HEK293 (cell line): ENCODE measurements around the gene ZMYM3.
A peak's percentile ranks its signal among the peaks of the same experiment; 100 is the strongest.

Experiments used
- CTCF ChIA-PET: fragments of 350-600 bp; formaldehyde crosslinking; extraction: SDS; loops from one replicate; lab custom pipeline; 2021; ENCODE audit warnings: antibody characterized with exemption; lab: Yijun Ruan, JAX
- POLR2A ChIA-PET: fragments of 300-600 bp; formaldehyde crosslinking; extraction: SDS; loops from one replicate; lab custom pipeline; 2020; ENCODE audit warnings: antibody characterized with exemption, inconsistent platforms; lab: Yijun Ruan, JAX
- H3K27ac ChIP-seq: fragments of 200-500 bp; sonication (Bioruptor generic); 2 replicates; pipeline ENCODE4 v1.5.1; 2014; ENCODE audit warnings: low read depth, low read length, control low read depth, inconsistent platforms; ENCODE audit errors: extremely low read depth
- H3K36me3 ChIP-seq, 2 experiments: fragments of 200-500 bp in 1 of 2; sonication (Bioruptor generic) in 1 of 2; 1 replicate in 1 of 2; 2 replicates in 1 of 2; pipeline ENCODE4 v1.5.1; 2014 to 2017; ENCODE audit warnings: inconsistent platforms in 2 of 2, low read length in 2 of 2; ENCODE audit not compliant: control insufficient read depth in 2 of 2, insufficient read depth in 1 of 2
- H3K4me1 ChIP-seq: fragments of 200-500 bp; sonication (Bioruptor generic); 2 replicates; pipeline ENCODE4 v1.5.1; 2014; ENCODE audit warnings: mild to moderate bottlenecking, low read length, inconsistent platforms; ENCODE audit not compliant: control insufficient read depth, insufficient read depth
- H3K4me3 ChIP-seq: 2 replicates; pipeline ENCODE4 v1.5.1; 2011; ENCODE audit warnings: low read depth, mild to moderate bottlenecking, control low read depth, low read length, moderate library complexity
- H3K9me3 ChIP-seq: fragments of 200-500 bp; sonication (Bioruptor generic); 2 replicates; pipeline ENCODE4 v1.5.1; 2014; ENCODE audit warnings: low read depth, low read length, inconsistent platforms; ENCODE audit not compliant: control insufficient read depth, insufficient read depth
- GFI1B ChIP-seq: fragments of 450-650 bp; formaldehyde crosslinking; IDR thresholded peaks from 2 replicates; pipeline ENCODE4 v1.5.1; 2016; ENCODE audit warnings: missing biosample characterization, missing genetic modification characterization
- GLI2 ChIP-seq: fragments of 450-650 bp; formaldehyde crosslinking; IDR thresholded peaks from 2 replicates; pipeline ENCODE4; 2017; ENCODE audit warnings: missing biosample characterization, missing genetic modification characterization, low read depth, borderline replicate concordance
- HOXD13 ChIP-seq: sonication (generic); formaldehyde crosslinking; IDR thresholded peaks from 2 replicates; pipeline ENCODE4 v1.8.0; 2022; ENCODE audit warnings: missing genetic modification reagents, borderline replicate concordance
- SALL2 ChIP-seq: fragments of 450-650 bp; formaldehyde crosslinking; IDR thresholded peaks from 2 replicates; pipeline ENCODE4 v1.5.0; 2017; ENCODE audit warnings: missing biosample characterization, mild to moderate bottlenecking, missing genetic modification characterization, borderline replicate concordance
- SP2 ChIP-seq: fragments of 450-650 bp; formaldehyde crosslinking; IDR thresholded peaks from 2 replicates; pipeline ENCODE4 v1.5.1; 2016; ENCODE audit warnings: missing biosample characterization, missing genetic modification characterization
- ZNF112 ChIP-seq: fragments of 450-650 bp; formaldehyde crosslinking; IDR thresholded peaks from 2 replicates; pipeline ENCODE4 v1.5.0; 2017; ENCODE audit warnings: missing biosample characterization, missing genetic modification characterization
- ZNF157 ChIP-seq: fragments of 450-650 bp; formaldehyde crosslinking; IDR thresholded peaks from 2 replicates; pipeline ENCODE4 v1.5.1; 2016; ENCODE audit warnings: missing biosample characterization, missing genetic modification characterization
- ZNF239 ChIP-seq: fragments of 450-650 bp; formaldehyde crosslinking; IDR thresholded peaks from 2 replicates; pipeline ENCODE4 v1.5.1; 2016; ENCODE audit warnings: missing biosample characterization, missing genetic modification characterization
- ZNF274 ChIP-seq, 2 experiments: fragments of 200-500 bp in 1 of 2; fragments of 450-650 bp in 1 of 2; sonication (Bioruptor generic) in 1 of 2; formaldehyde crosslinking in 1 of 2; IDR thresholded peaks; 2 replicates each; pipeline versions ENCODE4 v1.5.1 to v1.6.1; 2014 to 2016; ENCODE audit warnings: borderline replicate concordance in 1 of 2, inconsistent platforms in 1 of 2, low read length in 1 of 2, missing biosample characterization in 1 of 2, missing genetic modification characterization in 1 of 2
- ZNF792 ChIP-seq: fragments of 450-650 bp; formaldehyde crosslinking; IDR thresholded peaks from 2 replicates; pipeline ENCODE4 v1.5.1; 2016; ENCODE audit warnings: missing biosample characterization, missing genetic modification characterization
- TF ChIP-seq, protein P1 (sequence below): fragments of 450-650 bp; formaldehyde crosslinking; IDR thresholded peaks from 2 replicates; pipeline ENCODE4 v1.5.1; 2016; ENCODE audit warnings: missing biosample characterization, missing genetic modification characterization, borderline replicate concordance
- TF ChIP-seq, protein P2 (sequence below): fragments of 450-650 bp; formaldehyde crosslinking; IDR thresholded peaks from 2 replicates; pipeline ENCODE4 v1.5.1; 2016; ENCODE audit warnings: missing biosample characterization, missing genetic modification characterization
- TF ChIP-seq, protein P3 (sequence below): fragments of 450-650 bp; IDR thresholded peaks from 2 replicates; pipeline ENCODE4 v1.5.1; 2018; ENCODE audit warnings: missing biosample characterization, mild to moderate bottlenecking, missing genetic modification characterization
- TF ChIP-seq, protein P4 (sequence below): fragments of 450-650 bp; formaldehyde crosslinking; IDR thresholded peaks from 2 replicates; pipeline ENCODE4 v1.5.1; 2016; ENCODE audit warnings: missing biosample characterization, missing genetic modification characterization
- TF ChIP-seq, protein P5 (sequence below): fragments of 450-650 bp; formaldehyde crosslinking; IDR thresholded peaks from 2 replicates; pipeline ENCODE4 v1.5.1; 2016; ENCODE audit warnings: missing biosample characterization, missing genetic modification characterization

The ZMYM3 gene

DNA sequence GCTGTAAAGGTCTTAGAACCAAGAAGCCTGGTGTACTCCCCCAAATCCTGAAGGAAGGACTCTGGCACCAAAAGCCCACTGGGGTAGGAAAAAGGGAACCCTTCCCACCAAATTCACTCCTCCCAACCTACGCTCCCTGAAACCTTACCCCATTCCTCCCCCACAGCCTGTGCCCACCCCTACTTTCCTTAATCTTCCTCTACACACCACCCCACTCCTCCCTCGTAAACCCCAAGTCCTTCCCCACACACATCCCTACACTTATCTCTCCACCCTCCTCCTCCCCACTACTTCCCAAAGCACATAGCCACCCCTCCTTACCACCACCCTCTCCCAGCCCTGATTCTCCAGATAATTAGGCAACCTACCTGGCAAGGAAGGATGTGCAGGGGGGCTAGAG lies 1.7 kb downstream of the ZMYM3 start (continued):
- TF ChIP-seq ZNF792 (tag by site-specific recombination): no peak
- TF ChIP-seq GLI2 (tag by site-specific recombination): no peak
- TF ChIP-seq, protein P1, sequence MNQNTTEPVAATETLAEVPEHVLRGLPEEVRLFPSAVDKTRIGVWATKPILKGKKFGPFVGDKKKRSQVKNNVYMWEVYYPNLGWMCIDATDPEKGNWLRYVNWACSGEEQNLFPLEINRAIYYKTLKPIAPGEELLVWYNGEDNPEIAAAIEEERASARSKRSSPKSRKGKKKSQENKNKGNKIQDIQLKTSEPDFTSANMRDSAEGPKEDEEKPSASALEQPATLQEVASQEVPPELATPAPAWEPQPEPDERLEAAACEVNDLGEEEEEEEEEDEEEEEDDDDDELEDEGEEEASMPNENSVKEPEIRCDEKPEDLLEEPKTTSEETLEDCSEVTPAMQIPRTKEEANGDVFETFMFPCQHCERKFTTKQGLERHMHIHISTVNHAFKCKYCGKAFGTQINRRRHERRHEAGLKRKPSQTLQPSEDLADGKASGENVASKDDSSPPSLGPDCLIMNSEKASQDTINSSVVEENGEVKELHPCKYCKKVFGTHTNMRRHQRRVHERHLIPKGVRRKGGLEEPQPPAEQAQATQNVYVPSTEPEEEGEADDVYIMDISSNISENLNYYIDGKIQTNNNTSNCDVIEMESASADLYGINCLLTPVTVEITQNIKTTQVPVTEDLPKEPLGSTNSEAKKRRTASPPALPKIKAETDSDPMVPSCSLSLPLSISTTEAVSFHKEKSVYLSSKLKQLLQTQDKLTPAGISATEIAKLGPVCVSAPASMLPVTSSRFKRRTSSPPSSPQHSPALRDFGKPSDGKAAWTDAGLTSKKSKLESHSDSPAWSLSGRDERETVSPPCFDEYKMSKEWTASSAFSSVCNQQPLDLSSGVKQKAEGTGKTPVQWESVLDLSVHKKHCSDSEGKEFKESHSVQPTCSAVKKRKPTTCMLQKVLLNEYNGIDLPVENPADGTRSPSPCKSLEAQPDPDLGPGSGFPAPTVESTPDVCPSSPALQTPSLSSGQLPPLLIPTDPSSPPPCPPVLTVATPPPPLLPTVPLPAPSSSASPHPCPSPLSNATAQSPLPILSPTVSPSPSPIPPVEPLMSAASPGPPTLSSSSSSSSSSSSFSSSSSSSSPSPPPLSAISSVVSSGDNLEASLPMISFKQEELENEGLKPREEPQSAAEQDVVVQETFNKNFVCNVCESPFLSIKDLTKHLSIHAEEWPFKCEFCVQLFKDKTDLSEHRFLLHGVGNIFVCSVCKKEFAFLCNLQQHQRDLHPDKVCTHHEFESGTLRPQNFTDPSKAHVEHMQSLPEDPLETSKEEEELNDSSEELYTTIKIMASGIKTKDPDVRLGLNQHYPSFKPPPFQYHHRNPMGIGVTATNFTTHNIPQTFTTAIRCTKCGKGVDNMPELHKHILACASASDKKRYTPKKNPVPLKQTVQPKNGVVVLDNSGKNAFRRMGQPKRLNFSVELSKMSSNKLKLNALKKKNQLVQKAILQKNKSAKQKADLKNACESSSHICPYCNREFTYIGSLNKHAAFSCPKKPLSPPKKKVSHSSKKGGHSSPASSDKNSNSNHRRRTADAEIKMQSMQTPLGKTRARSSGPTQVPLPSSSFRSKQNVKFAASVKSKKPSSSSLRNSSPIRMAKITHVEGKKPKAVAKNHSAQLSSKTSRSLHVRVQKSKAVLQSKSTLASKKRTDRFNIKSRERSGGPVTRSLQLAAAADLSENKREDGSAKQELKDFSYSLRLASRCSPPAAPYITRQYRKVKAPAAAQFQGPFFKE (tag by site-specific recombination): no peak
- no peak for TF ChIP-seq ZNF274 (IDR thresholded peaks at IDR 0.05; ENCODE audit: low read length)
- TF ChIP-seq ZNF274 (tag by site-specific recombination; IDR thresholded peaks at IDR 0.05; ENCODE audit: borderline replicate concordance): no peak
- TF ChIP-seq ZNF112: no peak
- no peak for TF ChIP-seq SALL2
- peak; percentile 14; the same call in 1 of the 2 replicates for TF ChIP-seq HOXD13 (CRISPR knock-in tag)
- TF ChIP-seq, protein P2, sequence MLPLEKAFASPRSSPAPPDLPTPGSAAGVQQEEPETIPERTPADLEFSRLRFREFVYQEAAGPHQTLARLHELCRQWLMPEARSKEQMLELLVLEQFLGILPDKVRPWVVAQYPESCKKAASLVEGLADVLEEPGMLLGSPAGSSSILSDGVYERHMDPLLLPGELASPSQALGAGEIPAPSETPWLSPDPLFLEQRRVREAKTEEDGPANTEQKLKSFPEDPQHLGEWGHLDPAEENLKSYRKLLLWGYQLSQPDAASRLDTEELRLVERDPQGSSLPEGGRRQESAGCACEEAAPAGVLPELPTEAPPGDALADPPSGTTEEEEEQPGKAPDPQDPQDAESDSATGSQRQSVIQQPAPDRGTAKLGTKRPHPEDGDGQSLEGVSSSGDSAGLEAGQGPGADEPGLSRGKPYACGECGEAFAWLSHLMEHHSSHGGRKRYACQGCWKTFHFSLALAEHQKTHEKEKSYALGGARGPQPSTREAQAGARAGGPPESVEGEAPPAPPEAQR (tag by site-specific recombination): no peak
- TF ChIP-seq, protein P3, sequence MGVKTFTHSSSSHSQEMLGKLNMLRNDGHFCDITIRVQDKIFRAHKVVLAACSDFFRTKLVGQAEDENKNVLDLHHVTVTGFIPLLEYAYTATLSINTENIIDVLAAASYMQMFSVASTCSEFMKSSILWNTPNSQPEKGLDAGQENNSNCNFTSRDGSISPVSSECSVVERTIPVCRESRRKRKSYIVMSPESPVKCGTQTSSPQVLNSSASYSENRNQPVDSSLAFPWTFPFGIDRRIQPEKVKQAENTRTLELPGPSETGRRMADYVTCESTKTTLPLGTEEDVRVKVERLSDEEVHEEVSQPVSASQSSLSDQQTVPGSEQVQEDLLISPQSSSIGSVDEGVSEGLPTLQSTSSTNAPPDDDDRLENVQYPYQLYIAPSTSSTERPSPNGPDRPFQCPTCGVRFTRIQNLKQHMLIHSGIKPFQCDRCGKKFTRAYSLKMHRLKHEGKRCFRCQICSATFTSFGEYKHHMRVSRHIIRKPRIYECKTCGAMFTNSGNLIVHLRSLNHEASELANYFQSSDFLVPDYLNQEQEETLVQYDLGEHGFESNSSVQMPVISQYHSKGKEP (tag by site-specific recombination): no peak
- TF ChIP-seq ZNF239: no peak

DNA sequence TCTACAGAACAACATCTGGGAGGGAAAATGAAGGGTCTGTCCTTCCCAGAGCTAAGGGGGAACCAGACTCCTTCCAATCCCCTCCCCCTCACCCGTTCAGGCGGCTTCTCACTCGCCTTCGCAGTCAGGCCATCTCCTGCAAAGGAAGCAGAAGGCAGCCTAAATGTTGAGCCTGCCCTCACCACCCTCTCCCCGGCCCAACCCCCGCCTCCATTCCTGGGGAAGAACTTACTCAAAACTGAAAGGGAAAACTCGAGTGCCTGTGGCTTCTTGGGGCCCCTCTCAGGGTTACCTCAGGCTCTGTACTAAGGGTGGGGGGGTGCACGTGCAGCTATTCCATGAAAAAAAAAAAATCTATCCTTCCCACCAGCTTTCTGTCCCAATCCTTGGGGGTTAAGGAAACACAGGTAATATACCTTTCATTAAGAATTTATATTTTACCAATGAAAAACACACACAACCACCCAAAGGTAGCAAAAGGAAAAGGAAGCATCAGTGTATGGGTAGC lies 2.4 kb downstream of the ZMYM3 start:
- POLR2A ChIA-PET: no interaction called here
- Histone ChIP-seq H3K4me3 (no peak overlapping the region), H3K4me1 (peaks cover 5% of the 10 kb centered on the region; the same call in 1 of the 2 replicates), H3K36me3 (peaks cover 6 to 47% of the 10 kb centered on the region in 2 experiments), H3K9me3 (no peaks in the 10 kb centered on the region), H3K27ac (no peak overlapping the region)
- CTCF ChIA-PET: interaction anchor here (0.5 to 1.1 kb wide), 2 partner anchors 32 to 133 kb away, joined by 3 to 4 read pairs; partner anchors contain the start of genes MED12 and NONO
- TF ChIP-seq GFI1B (tag by site-specific recombination): no peak
- peak; percentile 41 for TF ChIP-seq SP2
- TF ChIP-seq ZNF157 (tag by site-specific recombination): no peak
- TF ChIP-seq, protein P4, sequence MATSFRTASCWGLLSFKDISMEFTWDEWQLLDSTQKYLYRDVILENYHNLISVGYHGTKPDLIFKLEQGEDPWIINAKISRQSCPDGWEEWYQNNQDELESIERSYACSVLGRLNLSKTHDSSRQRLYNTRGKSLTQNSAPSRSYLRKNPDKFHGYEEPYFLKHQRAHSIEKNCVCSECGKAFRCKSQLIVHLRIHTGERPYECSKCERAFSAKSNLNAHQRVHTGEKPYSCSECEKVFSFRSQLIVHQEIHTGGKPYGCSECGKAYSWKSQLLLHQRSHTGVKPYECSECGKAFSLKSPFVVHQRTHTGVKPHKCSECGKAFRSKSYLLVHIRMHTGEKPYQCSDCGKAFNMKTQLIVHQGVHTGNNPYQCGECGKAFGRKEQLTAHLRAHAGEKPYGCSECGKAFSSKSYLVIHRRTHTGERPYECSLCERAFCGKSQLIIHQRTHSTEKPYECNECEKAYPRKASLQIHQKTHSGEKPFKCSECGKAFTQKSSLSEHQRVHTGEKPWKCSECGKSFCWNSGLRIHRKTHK (tag by site-specific recombination): no peak
- TF ChIP-seq, protein P5, sequence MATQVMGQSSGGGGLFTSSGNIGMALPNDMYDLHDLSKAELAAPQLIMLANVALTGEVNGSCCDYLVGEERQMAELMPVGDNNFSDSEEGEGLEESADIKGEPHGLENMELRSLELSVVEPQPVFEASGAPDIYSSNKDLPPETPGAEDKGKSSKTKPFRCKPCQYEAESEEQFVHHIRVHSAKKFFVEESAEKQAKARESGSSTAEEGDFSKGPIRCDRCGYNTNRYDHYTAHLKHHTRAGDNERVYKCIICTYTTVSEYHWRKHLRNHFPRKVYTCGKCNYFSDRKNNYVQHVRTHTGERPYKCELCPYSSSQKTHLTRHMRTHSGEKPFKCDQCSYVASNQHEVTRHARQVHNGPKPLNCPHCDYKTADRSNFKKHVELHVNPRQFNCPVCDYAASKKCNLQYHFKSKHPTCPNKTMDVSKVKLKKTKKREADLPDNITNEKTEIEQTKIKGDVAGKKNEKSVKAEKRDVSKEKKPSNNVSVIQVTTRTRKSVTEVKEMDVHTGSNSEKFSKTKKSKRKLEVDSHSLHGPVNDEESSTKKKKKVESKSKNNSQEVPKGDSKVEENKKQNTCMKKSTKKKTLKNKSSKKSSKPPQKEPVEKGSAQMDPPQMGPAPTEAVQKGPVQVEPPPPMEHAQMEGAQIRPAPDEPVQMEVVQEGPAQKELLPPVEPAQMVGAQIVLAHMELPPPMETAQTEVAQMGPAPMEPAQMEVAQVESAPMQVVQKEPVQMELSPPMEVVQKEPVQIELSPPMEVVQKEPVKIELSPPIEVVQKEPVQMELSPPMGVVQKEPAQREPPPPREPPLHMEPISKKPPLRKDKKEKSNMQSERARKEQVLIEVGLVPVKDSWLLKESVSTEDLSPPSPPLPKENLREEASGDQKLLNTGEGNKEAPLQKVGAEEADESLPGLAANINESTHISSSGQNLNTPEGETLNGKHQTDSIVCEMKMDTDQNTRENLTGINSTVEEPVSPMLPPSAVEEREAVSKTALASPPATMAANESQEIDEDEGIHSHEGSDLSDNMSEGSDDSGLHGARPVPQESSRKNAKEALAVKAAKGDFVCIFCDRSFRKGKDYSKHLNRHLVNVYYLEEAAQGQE (tag by site-specific recombination): no peak
